Activated CD4-positive, alpha-beta T cell treated with anti-CD3 and anti-CD28 coated beads for 1 hour (primary cell): Measurements from ENCODE around the gene FZD2.

Experiments used
- DNase-seq: peaks from one replicate; pipeline ENCODE4 v3.0.0-alpha.2; 2020

Gene FZD2

GRCh38 chr17:44608727-44609435 lies 51.6 kb downstream of the FZD2 start:
- DNase-seq, result no peak

- no peak for DNase-seq
Observed at GRCh38 chr17:44610331-44610730, 53.0 kb downstream of the FZD2 start.
